HPDE6-E6E7 (cell line): ENCODE measurements around the gene MXRA8.
"Not testable (repeated sequence)": the region's sequence is repeated elsewhere in the genome, so short reads cannot be mapped to it uniquely, and the experiment has no call there.

ENCODE experiments used
- DNase-seq: peaks from one replicate; pipeline ENCODE4 v3.0.0; 2011; ENCODE audit warnings: missing footprints; ENCODE audit errors: extremely low spot score

MXRA8 gene

GRCh38 chr1:1393014-1393413 is 34.7 kb upstream of the MXRA8 start:
- DNase-seq, result no peak

- no peak for DNase-seq
Measured at GRCh38 chr1:1391225-1391624, 32.9 kb upstream of the MXRA8 start.

GRCh38 chr1:1390675-1391074 is 32.3 kb upstream of the MXRA8 start:
- no peak for DNase-seq

DNA sequence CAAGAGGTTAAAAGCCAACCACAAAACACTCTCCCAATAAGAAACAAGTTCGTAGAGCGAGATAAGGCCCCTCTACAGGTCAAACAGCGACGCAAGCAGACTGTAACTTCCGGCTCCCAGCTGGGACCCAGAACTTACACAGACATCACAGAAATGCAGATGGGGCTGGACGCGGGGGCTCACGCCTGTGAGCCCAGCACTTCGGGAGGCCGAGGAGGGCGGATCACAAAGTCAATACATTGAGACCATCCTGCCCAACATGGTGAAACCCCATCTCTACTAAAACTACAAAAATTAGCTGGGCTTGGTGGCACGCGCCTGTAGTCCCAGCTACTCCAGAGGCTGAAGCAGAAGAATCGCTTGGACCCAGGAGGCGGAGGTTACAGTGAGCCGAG is 29.7 kb upstream of the MXRA8 start:
- DNase-seq, result no peak

GRCh38 chr1:1387098-1388077 is 29.0 kb upstream of the MXRA8 start:
- no peak for DNase-seq

GRCh38 chr1:1385931-1386330 is 27.6 kb upstream of the MXRA8 start:
- DNase-seq, result no peak

DNA sequence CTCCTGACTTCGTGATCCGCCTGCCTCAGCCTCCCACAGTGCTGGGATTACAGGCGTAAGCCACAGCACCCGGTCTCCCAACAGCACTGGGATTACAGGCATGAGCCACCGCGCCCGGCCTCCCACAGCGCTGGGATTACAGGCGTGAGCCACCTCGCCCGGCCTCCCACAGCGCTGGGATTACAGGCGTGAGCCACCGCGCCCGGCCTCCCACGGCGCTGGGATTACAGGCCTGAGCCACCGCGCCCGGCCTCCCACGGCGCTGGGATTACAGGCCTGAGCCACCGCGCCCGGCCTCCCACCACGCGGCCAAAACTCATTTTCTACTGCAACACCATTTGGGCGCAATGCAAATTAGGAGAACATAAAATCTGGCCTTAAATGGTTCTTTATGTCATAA is 27.0 kb upstream of the MXRA8 start:
- not testable (repeated sequence) for DNase-seq

- no peak for DNase-seq
Measured at GRCh38 chr1:1381294-1381693, 22.9 kb upstream of the MXRA8 start.

DNA sequence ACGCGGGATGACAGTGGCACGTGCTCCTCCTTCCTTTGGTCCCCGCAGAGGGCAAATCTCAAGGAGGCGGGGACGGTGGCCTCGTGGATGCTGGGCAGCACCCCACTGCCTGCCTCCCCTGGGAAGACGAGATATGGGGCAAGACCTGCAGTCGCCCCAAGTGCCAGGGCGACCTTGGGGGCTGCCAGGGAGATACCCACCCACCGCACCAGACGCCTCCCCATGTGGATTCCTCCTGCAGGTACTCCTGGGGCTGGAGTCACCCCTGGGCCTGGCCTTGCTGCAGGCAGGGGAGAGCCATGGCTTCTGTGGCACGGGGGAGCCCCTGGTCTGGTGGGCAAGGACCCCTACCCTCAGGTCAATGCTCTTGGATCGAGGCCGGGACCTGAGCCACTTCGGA is 22.5 kb upstream of the MXRA8 start:
- DNase-seq, result no peak

DNA sequence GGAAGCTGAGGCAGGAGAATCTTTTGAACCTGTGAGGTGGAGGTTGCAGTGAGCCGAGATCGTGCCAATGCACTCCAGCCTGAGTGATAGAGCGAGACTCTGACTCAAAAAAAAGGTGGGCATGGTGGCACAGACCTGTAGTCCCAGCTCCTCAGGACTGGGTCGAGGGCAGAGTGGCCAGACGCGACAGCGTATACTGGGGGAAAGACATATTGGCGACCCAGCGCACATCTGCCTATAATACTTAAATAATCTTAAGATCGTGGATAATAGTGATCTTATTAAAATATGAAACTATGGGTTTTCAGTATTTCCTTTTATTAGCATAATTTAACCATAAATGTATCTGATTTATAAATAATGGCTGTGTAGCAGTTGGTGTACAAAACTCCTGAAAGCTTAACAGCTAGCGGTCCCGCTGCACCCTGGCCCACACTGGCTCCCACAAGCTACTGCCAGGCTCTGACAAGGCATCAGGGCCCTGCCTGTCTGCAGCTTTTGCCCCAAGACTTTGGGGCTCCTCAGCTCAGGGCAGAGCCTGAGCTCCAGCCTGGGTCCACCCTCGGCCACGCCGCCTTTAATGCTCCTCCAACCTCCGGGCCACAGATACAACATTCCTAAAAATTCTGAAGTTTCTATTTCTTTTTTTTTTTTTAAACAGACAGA is 19.3 kb upstream of the MXRA8 start:
- no peak for DNase-seq

DNA sequence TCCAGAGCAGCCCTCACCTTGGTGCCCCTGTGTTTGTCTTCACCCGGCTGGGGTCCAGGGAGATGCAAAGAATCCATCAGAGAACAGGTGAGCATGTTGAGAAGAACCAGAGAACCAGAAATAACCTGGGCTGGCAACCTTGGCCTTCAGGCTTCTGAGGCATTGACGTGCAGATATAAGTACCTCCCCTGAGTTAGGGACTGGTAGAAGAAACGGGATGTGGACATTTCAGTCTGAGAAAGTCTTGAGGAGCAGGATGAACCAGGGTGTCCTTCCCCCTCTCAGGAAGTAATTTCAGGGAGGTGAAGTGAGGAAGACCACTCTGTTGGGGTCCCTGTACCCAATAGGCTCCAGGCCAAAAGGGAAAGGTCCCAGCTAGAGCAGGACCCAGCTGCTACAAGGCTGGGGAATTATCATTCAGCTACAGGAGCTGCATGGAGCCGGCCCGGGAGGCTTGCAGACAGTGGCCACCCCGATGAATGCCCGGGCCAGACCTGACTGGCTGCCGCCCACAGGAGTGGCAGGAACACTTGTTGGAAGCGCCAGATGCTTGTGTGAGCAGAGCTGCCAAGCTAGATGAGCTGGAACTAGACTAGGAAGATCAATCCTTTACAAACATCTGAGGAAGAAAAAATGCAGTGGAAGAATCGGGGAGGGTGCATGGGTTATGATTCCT is 18.3 kb upstream of the MXRA8 start:
- DNase-seq, result no peak

DNA sequence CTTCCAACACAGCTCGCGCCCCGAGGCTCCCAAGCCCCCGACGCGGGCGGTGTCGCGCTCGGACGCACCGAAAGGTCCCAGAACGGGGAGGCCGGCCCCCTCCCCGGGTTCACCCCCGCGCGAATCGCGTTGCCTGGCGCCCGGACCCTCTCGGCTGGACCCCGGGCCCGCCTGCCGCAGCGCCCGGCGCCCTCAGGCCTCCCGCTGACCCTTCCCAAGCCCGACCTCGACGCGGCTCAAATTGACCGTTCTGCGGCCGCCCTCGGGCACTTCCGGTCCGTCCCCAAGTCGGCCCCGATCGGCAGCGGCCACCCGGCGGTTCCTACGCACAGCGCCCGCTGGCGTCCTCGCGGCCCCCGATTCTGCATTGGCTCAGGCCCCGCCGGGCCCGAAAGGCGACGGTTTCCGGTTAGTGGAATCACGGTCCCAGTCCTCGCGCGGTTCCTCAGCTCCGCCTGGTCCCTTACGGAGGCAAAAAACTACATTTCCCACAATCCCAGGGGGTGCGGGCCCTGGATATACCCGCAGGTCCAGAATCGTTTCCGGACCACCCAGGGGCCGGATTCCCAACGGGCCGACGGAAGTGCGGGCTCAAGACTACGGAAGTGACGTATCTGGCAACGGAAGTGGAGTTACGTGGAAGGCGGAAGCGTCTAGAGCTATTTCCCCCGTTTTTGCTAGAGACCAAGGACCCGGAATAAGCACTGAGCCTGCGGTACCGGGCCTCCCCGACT is 16.7 kb upstream of the MXRA8 start, which contains the start of gene AURKAIP1:
TSS of gene AURKAIP1 (minus strand) at position 279 of the 734 bp plus-strand sequence. CDS start 451 bp downstream, outside the sequence.
- DNase-seq, result peak; percentile 98

GRCh38 chr1:1374589-1374928 is 16.2 kb upstream of the MXRA8 start:
- DNase-seq, result no peak

- no peak for DNase-seq
Measured at GRCh38 chr1:1373815-1374588, 15.6 kb upstream of the MXRA8 start.

GRCh38 chr1:1373051-1373814 is 14.9 kb upstream of the MXRA8 start:
- no peak for DNase-seq

DNA sequence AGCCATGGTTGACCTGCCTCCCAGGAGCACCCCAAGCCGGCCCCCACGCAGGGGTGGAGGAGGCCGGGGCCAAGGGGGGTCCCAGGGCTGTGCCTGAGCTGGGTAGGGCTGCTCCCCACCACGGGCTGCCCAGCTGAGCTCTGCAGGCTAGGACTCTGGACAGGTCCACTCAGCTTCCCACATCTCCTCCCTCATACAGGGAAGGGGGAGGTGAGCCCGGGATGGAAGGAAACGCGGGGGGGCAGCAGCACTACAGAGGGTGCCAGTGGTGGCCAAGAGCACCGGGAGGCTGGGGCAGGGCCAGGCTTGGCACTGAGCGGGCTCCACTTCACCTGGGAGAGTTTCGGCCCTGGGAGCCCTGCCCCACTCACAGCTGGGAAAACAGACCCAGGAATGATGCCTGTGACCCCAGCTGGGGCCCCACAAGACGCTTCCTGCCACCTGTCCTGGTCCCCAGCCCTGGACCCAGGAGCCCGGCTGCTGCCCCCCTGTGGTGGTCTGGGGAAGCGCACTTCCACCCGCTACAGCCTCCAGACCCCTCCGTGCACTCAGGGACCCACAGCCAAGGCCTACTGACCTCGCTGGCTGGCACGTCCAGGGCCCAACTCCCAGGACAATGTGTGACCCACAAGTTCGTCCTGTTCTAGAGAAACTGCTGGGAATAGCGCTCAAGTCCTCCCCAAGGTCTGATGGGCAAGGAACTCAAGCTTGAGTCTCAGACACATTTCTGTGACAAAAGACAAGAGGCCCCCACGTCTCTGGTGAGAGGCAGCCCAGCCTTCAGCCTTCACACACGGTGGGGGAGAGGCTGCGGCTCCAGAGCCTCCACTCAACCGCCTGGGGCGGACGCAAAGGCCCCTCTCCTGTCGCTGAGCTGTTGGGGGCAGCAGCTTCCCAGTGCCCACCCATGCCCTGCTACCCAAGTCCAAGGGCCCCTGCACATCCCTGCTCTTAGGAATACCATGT is 13.7 kb upstream of the MXRA8 start:
- peak; percentile 72 for DNase-seq

- no peak for DNase-seq
Measured at GRCh38 chr1:1371364-1371745, 13.0 kb upstream of the MXRA8 start.

DNA sequence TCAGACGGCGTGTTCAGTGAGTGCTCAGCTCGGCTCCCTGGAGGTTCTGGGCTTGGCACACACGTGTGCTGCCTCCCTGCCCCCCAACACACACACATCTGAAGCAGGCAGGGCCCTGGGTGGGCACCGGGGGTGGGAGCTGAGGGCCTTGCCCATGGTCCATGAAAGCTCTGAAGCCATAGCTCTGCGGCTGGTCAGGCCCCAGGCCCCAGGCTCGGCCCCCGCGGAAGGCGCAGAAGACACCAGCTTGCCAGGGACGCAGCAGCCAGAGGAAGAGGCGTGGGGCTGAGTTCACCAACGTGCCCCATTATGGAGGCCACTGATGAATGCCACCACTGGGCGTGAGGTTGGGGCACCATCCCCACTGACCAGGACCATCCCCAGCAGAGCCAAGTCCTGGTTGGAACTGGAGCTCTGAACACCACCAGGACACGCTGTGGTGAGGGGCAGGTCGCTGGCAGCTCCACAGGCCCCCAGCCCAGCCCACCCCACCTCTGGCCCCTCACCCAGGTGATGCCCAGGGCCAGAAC is 12.5 kb upstream of the MXRA8 start:
- no peak for DNase-seq

GRCh38 chr1:1370094-1370493 is 11.7 kb upstream of the MXRA8 start:
- DNase-seq, result not testable (repeated sequence)
